OCI-LY1 (cell line): ENCODE results near the gene TTN.

Experiments used
- CTCF ChIP-seq: fragments of 200-600 bp; sonication (generic), shearing (Covaris generic); IDR thresholded peaks from 2 replicates; pipeline ENCODE4 v1.5.1; 2017; ENCODE audit warnings: mild to moderate bottlenecking, antibody characterized with exemption, low read length, moderate library complexity, mixed read lengths
- EZH2 ChIP-seq: fragments of 200-600 bp; sonication (generic), shearing (Covaris generic); IDR thresholded peaks from 2 replicates; pipeline ENCODE4 v1.8.0; 2017; ENCODE audit warnings: borderline replicate concordance, mixed run types, mild to moderate bottlenecking, antibody characterized with exemption, low read length, moderate library complexity, mixed read lengths

- TF ChIP-seq EZH2 = no peak
- TF ChIP-seq CTCF = no peak
Measured at GRCh38 chr2:178482437-178482836, 324.8 kb downstream of the TTN start.
